Neural crest cell (in vitro differentiated cells): ENCODE data around the gene GAR1. TPM values are rescaled to one million over a fixed set of nuclear protein-coding genes. Genes with fewer than 3 reads are reported as not detected.

Source experiments
- DNase-seq: peaks from one replicate; pipeline ENCODE4 v3.0.0; 2021; ENCODE audit warnings: low read depth, mixed read lengths, low spot score
- H3K27ac Mint-ChIP-seq: one replicate; pipeline ENCODE4 v1.8.0; 2021; ENCODE audit warnings: mild to moderate bottlenecking, mixed read lengths; ENCODE audit not compliant: unreplicated experiment
- H3K27me3 Mint-ChIP-seq: 2 replicates; pipeline ENCODE4 v1.8.0; 2021; ENCODE audit warnings: low read depth, mild to moderate bottlenecking, mixed read lengths
- H3K36me3 Mint-ChIP-seq: 2 replicates; pipeline ENCODE4 v1.8.0; 2021; ENCODE audit warnings: low read depth, mild to moderate bottlenecking, mixed read lengths
- H3K4me1 Mint-ChIP-seq: 2 replicates; pipeline ENCODE4 v1.8.0; 2021; ENCODE audit warnings: mixed read lengths
- H3K4me3 Mint-ChIP-seq: one replicate; pipeline ENCODE4 v1.8.0; 2021; ENCODE audit warnings: mild to moderate bottlenecking, mixed read lengths
- H3K9me3 Mint-ChIP-seq: 2 replicates; pipeline ENCODE4 v1.8.0; 2021; ENCODE audit warnings: mixed read lengths
- CTCF ChIP-seq: fragments of 200-600 bp; sonication (generic); conservative IDR thresholded peaks from 2 replicates; pipeline ENCODE4 v1.5.0; 2021; ENCODE audit warnings: antibody characterized with exemption, mild to moderate bottlenecking
- total RNA-seq: library from RNA; stranded (reverse); gene quantifications from 2 replicates; pipeline ENCODE4 v1.2.1, GENCODE V29; 2021

The GAR1 gene
- total RNA-seq, 1 donor from 2014 or later, result 25.0 TPM

- no peak for TF ChIP-seq CTCF
- no peak for DNase-seq
- peaks cover 28% of the 10 kb centered on the region for H3K4me1 Mint-ChIP-seq
- no peak overlapping the region for H3K4me3 Mint-ChIP-seq
- no peaks in the 10 kb centered on the region for H3K9me3 Mint-ChIP-seq
- no peak overlapping the region for H3K27ac Mint-ChIP-seq
- H3K36me3 Mint-ChIP-seq, result peaks cover 8% of the 10 kb centered on the region
- H3K27me3 Mint-ChIP-seq, result no peaks in the 10 kb centered on the region
Observed at GRCh38 chr4:109820563-109820962, 5.0 kb downstream of the GAR1 start.

GRCh38 chr4:109821185-109821584 is 5.6 kb downstream of the GAR1 start:
- H3K4me3 Mint-ChIP-seq, result no peak overlapping the region
- DNase-seq, result no peak
- no peaks in the 10 kb centered on the region for H3K27me3 Mint-ChIP-seq
- H3K36me3 Mint-ChIP-seq, result peaks cover 8% of the 10 kb centered on the region
- peaks cover 21% of the 10 kb centered on the region for H3K4me1 Mint-ChIP-seq
- H3K27ac Mint-ChIP-seq, result no peak overlapping the region
- no peaks in the 10 kb centered on the region for H3K9me3 Mint-ChIP-seq
- no peak for TF ChIP-seq CTCF

- peaks cover 3% of the 10 kb centered on the region for H3K36me3 Mint-ChIP-seq
- no peak for DNase-seq
- no peaks in the 10 kb centered on the region for H3K4me1 Mint-ChIP-seq
- H3K27ac Mint-ChIP-seq, result no peak overlapping the region
- H3K27me3 Mint-ChIP-seq, result no peaks in the 10 kb centered on the region
- peak; percentile 74 for TF ChIP-seq CTCF
- H3K9me3 Mint-ChIP-seq, result no peaks in the 10 kb centered on the region
- no peak overlapping the region for H3K4me3 Mint-ChIP-seq
Observed at GRCh38 chr4:109826719-109827118, 11.2 kb downstream of the GAR1 start.

GRCh38 chr4:109827672-109828071 is 12.1 kb downstream of the GAR1 start, which contains the start of gene RRH:
Gene RRH, plus strand, starts transcription at chr4:109827972. Its CDS starts 56 bp downstream, at chr4:109828028.
- TF ChIP-seq CTCF, result no peak
- H3K4me1 Mint-ChIP-seq, result no peaks in the 10 kb centered on the region
- no peak within 1 kb of the TSS for H3K4me3 Mint-ChIP-seq
- peaks cover 3% of the 10 kb centered on the region for H3K36me3 Mint-ChIP-seq
- DNase-seq, result no peak
- no peak within 1 kb of the TSS for H3K27ac Mint-ChIP-seq
- H3K27me3 Mint-ChIP-seq, result no peaks in the 10 kb centered on the region
- H3K9me3 Mint-ChIP-seq, result no peaks in the 10 kb centered on the region

GRCh38 chr4:109833756-109834155 is 18.2 kb downstream of the GAR1 start:
- Mint-ChIP-seq H3K4me1 (no peaks in the 10 kb centered on the region), H3K27ac (no peak overlapping the region), H3K9me3 (no peaks in the 10 kb centered on the region), H3K27me3 (no peaks in the 10 kb centered on the region), H3K4me3 (no peak overlapping the region), H3K36me3 (no peaks in the 10 kb centered on the region)
- no peak for TF ChIP-seq CTCF
- no peak for DNase-seq

GRCh38 chr4:109836985-109837384 is 21.4 kb downstream of the GAR1 start:
- H3K27me3 Mint-ChIP-seq, result no peaks in the 10 kb centered on the region
- no peak overlapping the region for H3K27ac Mint-ChIP-seq
- TF ChIP-seq CTCF, result no peak
- H3K4me3 Mint-ChIP-seq, result no peak overlapping the region
- H3K4me1 Mint-ChIP-seq, result no peaks in the 10 kb centered on the region
- peaks cover 3% of the 10 kb centered on the region for H3K9me3 Mint-ChIP-seq
- DNase-seq, result no peak
- peaks cover 2% of the 10 kb centered on the region for H3K36me3 Mint-ChIP-seq
